UCSD-AML1 (cell line): ENCODE data around the gene SLC6A13.

Source experiments
- DNase-seq: peaks from one replicate; lab custom pipeline; 2025; ENCODE audit not compliant: unreplicated experiment; lab: John Stamatoyannopoulos, UW

Gene SLC6A13

DNA sequence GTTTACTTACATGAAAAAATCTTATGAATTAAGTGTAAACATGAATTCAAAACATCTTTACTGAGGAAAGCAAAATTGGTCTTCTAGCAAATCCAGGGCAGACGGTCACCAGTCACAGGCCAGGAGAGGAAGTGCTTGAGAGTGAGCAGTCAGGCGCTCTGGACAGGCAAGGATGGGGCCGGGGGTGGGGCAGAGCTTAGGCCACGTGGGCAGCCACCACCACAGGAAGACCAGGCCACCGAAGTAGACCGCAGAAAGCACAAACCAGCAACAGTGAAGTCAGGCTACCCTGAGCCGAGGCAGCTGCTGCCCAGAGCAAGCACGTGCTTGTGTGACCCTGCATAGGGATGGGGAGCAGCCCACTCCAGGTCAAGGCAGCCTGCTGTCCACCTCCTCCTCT is 82.2 kb downstream of the SLC6A13 start:
- peak; percentile 87 for DNase-seq

- no peak for DNase-seq
These were observed 82.8 kb downstream of the SLC6A13 start for GRCh38 chr12:179885-180284.

- no peak for DNase-seq
These were observed 83.3 kb downstream of the SLC6A13 start for GRCh38 chr12:179131-179884.

DNA sequence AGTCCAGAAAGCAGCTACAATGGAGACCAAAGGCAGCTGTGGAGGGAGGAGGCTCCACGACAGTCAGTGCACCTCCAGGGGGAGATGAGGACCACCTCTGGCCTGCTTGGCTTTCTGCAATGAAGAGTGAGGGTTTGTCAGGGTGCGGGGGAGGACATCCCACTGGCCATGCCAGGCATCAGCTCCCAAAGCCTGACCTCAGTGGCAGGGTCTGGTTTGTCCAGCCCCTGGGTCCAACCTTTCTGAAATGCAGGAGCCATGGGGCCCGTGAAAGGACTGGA is 83.9 kb downstream of the SLC6A13 start:
- no peak for DNase-seq

DNA sequence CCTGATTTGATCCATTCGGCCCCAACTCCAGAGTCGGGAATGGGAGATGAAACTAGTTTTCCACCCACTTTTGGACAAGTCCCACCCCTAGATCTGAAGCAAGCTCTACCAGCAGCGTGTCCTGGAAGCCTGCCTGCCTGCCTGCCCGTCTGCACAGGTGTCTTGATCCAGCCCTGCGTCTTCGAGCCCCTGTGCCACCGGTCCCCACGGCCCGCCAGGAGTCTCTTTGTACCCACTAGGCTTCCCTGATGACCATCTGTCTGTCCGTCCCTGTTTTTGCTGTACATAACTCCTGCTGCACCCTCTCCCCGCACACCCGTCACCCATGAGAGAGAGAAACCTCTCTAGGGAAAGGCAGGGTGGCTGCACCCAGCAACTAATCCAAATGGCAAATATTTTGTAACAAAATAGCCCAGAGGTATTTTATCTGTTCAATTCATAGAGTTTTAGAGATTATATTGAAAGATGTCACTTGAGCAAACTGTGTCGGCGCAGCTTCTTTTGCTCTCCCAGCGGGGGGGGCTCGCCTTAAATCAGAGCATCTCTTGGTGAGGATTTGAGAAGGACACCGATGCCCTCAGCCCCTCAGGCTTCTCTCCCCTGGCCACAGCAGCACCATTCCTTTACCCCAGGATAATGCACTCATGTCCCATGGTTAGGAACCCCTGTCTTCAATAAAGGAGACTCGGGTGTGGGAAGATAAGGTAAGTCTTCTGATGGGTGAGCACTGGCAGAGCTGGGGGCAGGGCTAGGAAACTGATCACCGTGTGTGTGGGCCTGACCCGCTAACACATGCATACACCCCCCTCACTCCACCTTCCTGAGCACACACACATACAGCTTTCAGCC is 84.4 kb downstream of the SLC6A13 start:
- DNase-seq = no peak

DNA sequence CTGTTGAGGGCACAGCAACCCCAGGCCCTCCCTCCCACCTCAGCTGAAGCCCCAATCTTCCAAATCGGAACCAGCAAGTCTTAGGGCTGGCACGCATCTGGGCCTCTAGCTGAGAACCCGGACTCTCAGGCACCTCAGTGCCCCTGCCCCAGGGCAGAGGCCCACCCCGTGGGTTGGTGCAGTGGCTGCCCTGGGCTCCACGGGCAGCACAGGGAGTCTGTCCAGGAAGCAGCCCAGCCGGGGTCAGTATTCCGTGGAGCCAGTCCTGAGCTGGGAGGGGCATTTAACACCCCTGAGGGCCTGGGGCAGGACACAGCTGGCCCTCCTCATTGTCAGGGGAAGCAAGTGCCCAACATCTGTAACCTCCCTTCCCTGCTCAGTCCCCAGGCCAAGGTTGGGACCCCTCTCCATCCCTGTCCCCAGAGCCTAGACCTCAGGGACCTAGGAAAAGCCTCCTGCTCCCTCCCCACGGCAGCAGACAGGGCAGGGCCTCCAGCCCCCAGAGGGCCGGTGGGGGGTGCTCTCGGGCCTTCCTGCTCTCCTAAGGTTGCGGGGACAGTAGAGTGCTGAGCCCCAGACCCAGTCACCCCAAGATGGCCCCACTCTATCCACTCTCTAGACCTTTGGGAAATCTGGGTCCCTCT is 85.2 kb downstream of the SLC6A13 start:
- DNase-seq = no peak

DNA sequence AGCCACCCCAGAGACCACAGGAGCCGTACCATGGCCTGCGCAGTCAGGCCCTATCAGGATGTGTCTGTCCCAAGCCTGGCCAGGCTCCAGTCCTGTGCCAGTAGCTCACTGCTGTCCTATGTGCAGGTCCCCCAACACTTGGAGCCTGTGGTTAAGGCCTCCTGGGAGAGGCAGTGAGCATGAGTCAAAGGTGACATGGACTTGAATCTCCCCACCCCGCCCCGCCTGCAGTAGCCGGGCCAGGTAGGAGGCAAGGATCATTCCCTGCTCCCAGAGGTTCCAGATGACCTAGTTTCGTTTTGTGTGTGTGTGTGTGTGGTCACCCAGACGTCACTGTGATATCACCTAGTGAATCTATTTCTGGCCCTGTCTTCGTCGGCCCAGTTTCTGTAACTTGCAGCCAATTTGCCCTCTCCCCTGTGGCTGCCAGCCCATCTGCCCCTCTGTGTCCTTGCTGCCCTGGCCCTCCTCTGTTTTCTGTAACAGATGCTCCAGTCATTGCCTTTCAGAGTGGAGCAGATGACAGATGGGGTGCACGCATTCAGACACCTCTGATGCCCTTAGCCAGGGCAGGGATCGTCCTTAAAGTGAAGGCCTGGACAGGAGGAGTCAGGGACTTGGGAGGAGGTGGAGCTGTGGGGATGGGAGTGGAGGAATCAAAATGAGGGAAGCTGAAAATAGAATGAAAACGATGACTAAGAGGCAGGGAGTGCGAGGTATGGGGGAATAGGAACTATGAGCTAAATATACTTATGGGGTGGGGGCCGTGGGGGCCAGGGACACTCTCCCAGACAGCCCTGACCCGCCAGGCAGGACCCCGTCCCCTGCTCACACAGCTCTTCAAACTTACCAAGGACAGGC is 86.1 kb downstream of the SLC6A13 start:
- no peak for DNase-seq

GRCh38 chr12:175759-176158 is 86.9 kb downstream of the SLC6A13 start:
- DNase-seq = no peak

- DNase-seq = no peak
These were observed 87.4 kb downstream of the SLC6A13 start for GRCh38 chr12:175250-175649.

- DNase-seq = no peak
These were observed 88.0 kb downstream of the SLC6A13 start for GRCh38 chr12:174596-174995.

DNA sequence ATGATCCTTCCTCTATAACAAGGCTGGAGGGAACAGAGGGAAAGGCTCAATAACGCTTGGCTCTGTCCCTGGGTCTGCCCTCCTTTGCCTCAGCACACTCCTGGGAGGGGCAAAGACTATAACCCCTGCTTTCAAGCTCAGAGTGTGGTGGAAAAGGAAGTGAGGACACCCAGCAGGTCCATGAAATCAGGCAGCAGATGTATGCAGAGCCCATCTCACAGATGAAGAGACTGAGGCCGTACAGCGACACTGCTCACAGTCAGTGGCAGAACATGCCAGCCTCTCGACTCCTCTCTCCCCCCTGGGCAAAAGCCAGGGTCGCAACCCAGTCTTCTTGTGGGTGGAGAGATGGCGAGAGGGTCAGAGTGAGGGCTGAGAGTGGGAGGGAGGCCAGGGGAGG is 88.5 kb downstream of the SLC6A13 start:
- DNase-seq = no peak

GRCh38 chr12:172732-173161 is 89.9 kb downstream of the SLC6A13 start:
- DNase-seq = peak; percentile 48

DNA sequence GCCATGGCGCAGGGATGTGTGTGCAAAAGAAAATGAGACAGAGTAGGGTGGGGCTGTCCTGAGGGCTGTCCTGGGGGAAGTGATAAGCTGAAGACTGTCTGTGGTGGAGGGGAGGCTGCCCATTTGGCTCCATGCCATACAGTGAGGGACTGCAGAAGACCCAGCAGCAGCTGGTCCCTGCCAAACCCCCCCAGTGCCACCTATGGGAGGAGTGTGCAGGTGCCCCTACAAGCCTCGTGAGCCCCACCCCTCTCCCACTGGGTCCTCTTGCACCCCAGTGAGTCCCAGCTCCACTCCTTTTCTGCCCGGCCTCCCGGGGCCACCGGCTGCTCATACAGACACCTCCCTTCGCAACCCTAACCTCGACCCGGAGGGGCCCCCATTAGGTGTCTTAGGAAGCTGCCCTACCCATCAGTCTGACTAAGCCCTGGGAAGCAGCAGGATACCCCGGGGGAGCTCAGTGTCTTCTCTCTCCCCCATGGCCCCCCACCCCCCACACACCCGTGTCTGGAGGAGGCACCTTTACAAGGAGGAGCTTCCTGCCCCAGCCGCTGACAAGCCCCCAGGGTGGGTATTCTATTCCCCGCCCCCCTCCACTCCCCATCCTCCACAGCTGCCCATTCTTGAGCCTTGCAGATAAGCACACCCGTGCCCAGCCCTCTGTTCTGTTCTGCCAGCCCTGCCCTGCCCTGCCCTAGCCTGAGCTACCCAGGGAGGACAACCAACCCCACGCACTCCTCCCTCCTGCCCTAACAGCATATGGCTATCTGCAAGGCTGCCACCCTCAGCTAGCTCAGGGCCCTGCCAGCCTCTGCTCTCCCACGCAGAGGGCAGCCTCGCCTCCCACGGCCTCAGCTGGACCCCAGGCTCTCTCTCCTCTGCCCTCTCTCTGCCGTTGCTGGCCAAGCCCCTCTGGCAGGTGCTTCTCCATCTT is 90.6 kb downstream of the SLC6A13 start:
- peak; percentile 48 for DNase-seq

- no peak for DNase-seq
These were observed 91.4 kb downstream of the SLC6A13 start for GRCh38 chr12:171276-171675.
